H9 (cell line): ENCODE measurements around the gene DNAJC18. TPM values are rescaled to one million over a fixed set of nuclear protein-coding genes. Genes with fewer than 3 reads are reported as not detected.

Experiments
- DNase-seq: peaks from one replicate; pipeline ENCODE4 v3.0.0-alpha.2; 2017
- H2AFZ ChIP-seq: one replicate; pipeline ENCODE4 v1.6.1; 2013; ENCODE audit warnings: mild to moderate bottlenecking, low read length, control low read depth, moderate library complexity
- H2AK5ac ChIP-seq: 2 replicates; pipeline ENCODE4 v1.6.1; 2013; ENCODE audit warnings: low read length, control low read depth, mixed read lengths; ENCODE audit not compliant: insufficient read length
- H2BK120ac ChIP-seq: one replicate; pipeline ENCODE4 v1.6.1; 2013; ENCODE audit warnings: low read depth, mild to moderate bottlenecking, low read length, control low read depth, inconsistent platforms; ENCODE audit not compliant: poor library complexity, severe bottlenecking
- H2BK12ac ChIP-seq: 2 replicates; pipeline ENCODE4 v1.6.1; 2013; ENCODE audit warnings: low read length, control low read depth, mixed read lengths, low read depth; ENCODE audit not compliant: insufficient read length
- H2BK15ac ChIP-seq: 2 replicates; pipeline ENCODE4 v1.6.1; 2013; ENCODE audit warnings: low read depth, low read length, control low read depth
- H2BK20ac ChIP-seq: one replicate; pipeline ENCODE4 v1.6.1; 2013; ENCODE audit warnings: low read depth, mild to moderate bottlenecking, low read length, control low read depth, inconsistent platforms; ENCODE audit not compliant: poor library complexity, severe bottlenecking
- H2BK5ac ChIP-seq: 2 replicates; pipeline ENCODE4 v1.6.1; 2013; ENCODE audit warnings: low read length, control low read depth, mixed read lengths; ENCODE audit not compliant: insufficient read length
- H3K14ac ChIP-seq: 2 replicates; pipeline ENCODE4 v1.6.1; 2013; ENCODE audit warnings: low read length, control low read depth; ENCODE audit not compliant: insufficient read depth
- H3K18ac ChIP-seq: 2 replicates; pipeline ENCODE4 v1.6.1; 2013; ENCODE audit warnings: low read depth, mild to moderate bottlenecking, mixed read lengths, low read length, control low read depth; ENCODE audit not compliant: insufficient read length
- H3K23ac ChIP-seq: 2 replicates; pipeline ENCODE4 v1.6.1; 2013; ENCODE audit warnings: low read length, control low read depth, mixed read lengths, low read depth; ENCODE audit not compliant: insufficient read length
- H3K23me2 ChIP-seq: 2 replicates; pipeline ENCODE4 v1.6.1; 2013; ENCODE audit warnings: low read depth, mild to moderate bottlenecking, mixed read lengths, low read length, control low read depth; ENCODE audit not compliant: insufficient read length, poor library complexity, severe bottlenecking
- H3K27ac ChIP-seq: 2 replicates; pipeline ENCODE4 v1.5.1; 2013; ENCODE audit warnings: low read length, control low read depth, mixed read lengths, low read depth; ENCODE audit not compliant: insufficient read length
- H3K27me3 ChIP-seq: 2 replicates; pipeline ENCODE4 v1.6.1; 2013; ENCODE audit warnings: low read length, control low read depth, inconsistent platforms; ENCODE audit not compliant: insufficient read depth
- H3K4ac ChIP-seq: 2 replicates; pipeline ENCODE4 v1.6.1; 2013; ENCODE audit warnings: low read depth, mild to moderate bottlenecking, control low read depth, inconsistent platforms, low read length, moderate library complexity
- H3K4me1 ChIP-seq: 2 replicates; pipeline ENCODE4 v1.6.1; 2013; ENCODE audit warnings: low read length, control low read depth, inconsistent platforms; ENCODE audit not compliant: insufficient read depth
- H3K4me2 ChIP-seq: 2 replicates; pipeline ENCODE4 v1.6.1; 2013; ENCODE audit warnings: low read length, control low read depth, mixed read lengths; ENCODE audit not compliant: insufficient read length, insufficient read depth
- H3K56ac ChIP-seq: 2 replicates; pipeline ENCODE4 v1.6.1; 2013; ENCODE audit warnings: low read depth, mild to moderate bottlenecking, mixed read lengths, low read length, control low read depth; ENCODE audit not compliant: insufficient read length
- H3K79me1 ChIP-seq: 2 replicates; pipeline ENCODE4 v1.6.1; 2013; ENCODE audit warnings: low read depth, mild to moderate bottlenecking, moderate library complexity, low read length, control low read depth, inconsistent platforms; ENCODE audit not compliant: insufficient read depth, poor library complexity, severe bottlenecking
- H3K79me2 ChIP-seq: 2 replicates; pipeline ENCODE4 v1.6.1; 2013; ENCODE audit warnings: low read length, control low read depth, inconsistent platforms; ENCODE audit not compliant: insufficient read depth
- H3K9ac ChIP-seq: 2 replicates; pipeline ENCODE4 v1.6.1; 2013; ENCODE audit warnings: low read length, control low read depth, mixed read lengths; ENCODE audit not compliant: insufficient read length; ENCODE audit errors: extremely low read depth
- H3K9me3 ChIP-seq: one replicate; pipeline ENCODE4 v1.6.1; 2013; ENCODE audit warnings: low read depth, low read length, inconsistent platforms; ENCODE audit not compliant: control insufficient read depth
- H3T11ph ChIP-seq: one replicate; pipeline ENCODE4 v1.6.1; 2013; ENCODE audit warnings: mild to moderate bottlenecking, low read length, control low read depth, inconsistent platforms
- H4K20me1 ChIP-seq: one replicate; pipeline ENCODE4 v1.6.1; 2013; ENCODE audit not compliant: control insufficient read depth, insufficient read length, insufficient read depth
- H4K5ac ChIP-seq: 2 replicates; pipeline ENCODE4 v1.6.1; 2013; ENCODE audit warnings: low read depth, mild to moderate bottlenecking, mixed read lengths, low read length, control low read depth; ENCODE audit not compliant: insufficient read length
- H4K8ac ChIP-seq: replicated peaks from 2 replicates; pipeline ENCODE4 v1.6.1; 2013; ENCODE audit warnings: low read length, control low read depth, mixed read lengths, low read depth; ENCODE audit not compliant: insufficient read length
- H4K91ac ChIP-seq: 2 replicates; pipeline ENCODE4 v1.6.1; 2013; ENCODE audit warnings: low read depth, mild to moderate bottlenecking, moderate library complexity, mixed read lengths, low read length, control low read depth; ENCODE audit not compliant: insufficient read length
- H3K27ac Mint-ChIP-seq, 3 experiments: 2 replicates in 2 of 3; 3 replicates in 1 of 3; pipeline ENCODE4 v1.8.0; 2020 to 2021; ENCODE audit warnings: mixed read lengths in 3 of 3, mild to moderate bottlenecking in 1 of 3, moderate library complexity in 1 of 3
- H3K27me3 Mint-ChIP-seq: 2 replicates; pipeline ENCODE4 v1.8.0; 2021; ENCODE audit warnings: low read depth, mild to moderate bottlenecking, moderate library complexity, mixed read lengths
- H3K36me3 Mint-ChIP-seq, 3 experiments: 2 replicates in 2 of 3; 3 replicates in 1 of 3; pipeline ENCODE4 v1.8.0; 2020 to 2021; ENCODE audit warnings: low read depth in 3 of 3, mixed read lengths in 3 of 3; ENCODE audit not compliant: insufficient read depth in 1 of 3
- H3K4me1 Mint-ChIP-seq, 2 experiments: 2 replicates each; pipeline ENCODE4 v1.8.0; 2020; ENCODE audit warnings: mixed read lengths in 2 of 2
- H3K4me3 Mint-ChIP-seq, 2 experiments: 2 replicates in 1 of 2; 3 replicates in 1 of 2; pipeline ENCODE4 v1.8.0; 2020 to 2021; ENCODE audit warnings: mild to moderate bottlenecking in 2 of 2, mixed read lengths in 2 of 2, moderate library complexity in 1 of 2
- H3K9me3 Mint-ChIP-seq, 2 experiments: 2 replicates in 1 of 2; 3 replicates in 1 of 2; pipeline ENCODE4 v1.8.0; 2020; ENCODE audit warnings: mild to moderate bottlenecking in 2 of 2, mixed read lengths in 2 of 2, moderate library complexity in 1 of 2
- CTCF ChIP-seq: fragments of 200-600 bp; sonication (generic); conservative IDR thresholded peaks from 3 replicates; pipeline ENCODE4 v1.8.0; 2021; ENCODE audit warnings: antibody characterized with exemption, mild to moderate bottlenecking
- WGBS: extraction: QIAGEN DNeasy Blood & Tissue Kit; methylation state at CpG from one replicate; pipeline ENCODE4 v1.1.7; 2013; ENCODE audit warnings: missing lambda C conversion rate, low lambda C conversion rate, mixed read lengths; ENCODE audit not compliant: insufficient read length; ENCODE audit errors: extremely low coverage; 5-methylcytosine and 5-hydroxymethylcytosine counted together
- total RNA-seq: library from RNA; stranded (reverse); gene quantifications from 2 replicates; pipeline ENCODE4 v1.2.1, GENCODE V29; 2021

The DNAJC18 gene
- total RNA-seq, 1 experiment from 2014 or later: 26.5 TPM

GRCh38 chr5:139422307-139422893 is 16.9 kb downstream of the DNAJC18 start:
- Histone ChIP-seq H2BK5ac (no peak overlapping the region), H2BK20ac (no peak overlapping the region), H3K9me3 (no peaks in the 10 kb centered on the region), H3K27ac (no peak overlapping the region), H4K5ac (no peak overlapping the region), H3K27me3 (no peaks in the 10 kb centered on the region), H3K9ac (no peak overlapping the region), H2AK5ac (no peak overlapping the region), H3K4me2 (no peak overlapping the region), H3K56ac (no peak overlapping the region), H4K8ac (no peak overlapping the region), H4K91ac (no peak overlapping the region), H3K14ac (no peak overlapping the region), H3K4me1 (no peaks in the 10 kb centered on the region), H3K23me2 (no peaks in the 10 kb centered on the region), H3K79me1 (no peaks in the 10 kb centered on the region), H3T11ph (no peak overlapping the region), H3K23ac (no peak overlapping the region), H3K79me2 (no peaks in the 10 kb centered on the region), H2BK12ac (no peak overlapping the region), H4K20me1 (no peaks in the 10 kb centered on the region), H2BK15ac (no peak overlapping the region), H2BK120ac (no peak overlapping the region), H3K4ac (no peak overlapping the region), H2AFZ (no peak overlapping the region), H3K18ac (no peak overlapping the region)
- Mint-ChIP-seq H3K36me3 (peaks cover 3 to 62% (median 46%) of the 10 kb centered on the region in 3 experiments), H3K27me3 (peaks cover 1% of the 10 kb centered on the region), H3K9me3 (no peaks in the 10 kb centered on the region), H3K4me1 (peaks cover 15 to 25% of the 10 kb centered on the region in 2 experiments), H3K4me3 (no peak overlapping the region), H3K27ac (no peak overlapping the region; a peak in 1 of 7 replicates)
- WGBS: no CpG with 5 or more reads among the region's 5 CpGs
- peak; percentile 94 for TF ChIP-seq CTCF
- peak; percentile 39 for DNase-seq
